ENCODE data around the gene CDK2AP2.

GRCh38 chr11:67519726-67520125 lies 11.8 kb upstream of the CDK2AP2 start:
- no peak for TF ChIP-seq CTCF (IDR thresholded peaks at IDR 0.05; ENCODE audit: low read length)
- TF ChIP-seq EZH2 (IDR thresholded peaks at IDR 0.05; ENCODE audit: borderline replicate concordance, low read length) = no peak
